Liver (tissue), 9 donors: Measurements from ENCODE around the gene MAPK7. TPM values are rescaled to one million over a fixed set of nuclear protein-coding genes. Genes with fewer than 3 reads are reported as not detected.

Experiments
- DNase-seq: peaks from one replicate; pipeline ENCODE4 v3.0.0-alpha.2; 2017; ENCODE audit warnings: low spot score
- H3K27ac ChIP-seq, 2 donors: one replicate each; pipeline ENCODE4 v1.7.0; 2013; ENCODE audit warnings: inconsistent platforms in 2 of 2, low read length in 2 of 2, control low read depth in 1 of 2, low read depth in 1 of 2, mild to moderate bottlenecking in 1 of 2
- H3K27me3 ChIP-seq, 4 donors: one replicate each; pipeline versions ENCODE4 v1.6.1 to v1.7.0; 2013; ENCODE audit warnings: low read length in 3 of 4, inconsistent platforms in 1 of 4, mild to moderate bottlenecking in 1 of 4, moderate library complexity in 1 of 4; ENCODE audit not compliant: control insufficient read depth in 4 of 4, insufficient read depth in 4 of 4
- H3K36me3 ChIP-seq, 4 donors: one replicate each; pipeline versions ENCODE4 v1.6.1 to v1.7.0; 2013; ENCODE audit warnings: low read length in 3 of 4, mild to moderate bottlenecking in 3 of 4, low read depth in 1 of 4, moderate library complexity in 1 of 4; ENCODE audit not compliant: control insufficient read depth in 4 of 4, insufficient read depth in 3 of 4
- H3K4me1 ChIP-seq, 4 donors: one replicate each; pipeline versions ENCODE4 v1.6.1 to v1.7.0; 2013; ENCODE audit warnings: low read length in 3 of 4, mild to moderate bottlenecking in 3 of 4, moderate library complexity in 1 of 4; ENCODE audit not compliant: control insufficient read depth in 4 of 4, insufficient read depth in 4 of 4
- H3K4me3 ChIP-seq, 3 donors: one replicate each; pipeline versions ENCODE4 v1.6.1 to v1.7.0; 2013; ENCODE audit warnings: low read length in 3 of 3, control low read depth in 1 of 3, low read depth in 1 of 3, mild to moderate bottlenecking in 1 of 3
- H3K9ac ChIP-seq, 2 donors: one replicate each; pipeline ENCODE4 v1.7.0; 2013; ENCODE audit warnings: low read length in 2 of 2, mild to moderate bottlenecking in 2 of 2, moderate library complexity in 2 of 2, control low read depth in 1 of 2, low read depth in 1 of 2
- H3K9me3 ChIP-seq, 4 donors: one replicate each; pipeline versions ENCODE4 v1.6.1 to v1.7.0; 2013; ENCODE audit warnings: low read length in 3 of 4; ENCODE audit not compliant: control insufficient read depth in 4 of 4
- ATF3 ChIP-seq: IDR thresholded peaks from 2 replicates; pipeline ENCODE4 v1.6.1; 2016; ENCODE audit warnings: antibody characterized with exemption
- CTCF ChIP-seq: fragments of 150-350 bp; IDR thresholded peaks from 2 replicates; pipeline ENCODE4 v1.5.1; 2017; ENCODE audit warnings: improper control_type of control experiment, low read depth, low read length; ENCODE audit not compliant: missing input control
- EGR1 ChIP-seq, 2 donors: IDR thresholded peaks; 2 replicates each; pipeline ENCODE4 v1.6.1; 2016 to 2018; ENCODE audit warnings: antibody characterized with exemption in 2 of 2, low read depth in 2 of 2
- FOXA1 ChIP-seq: IDR thresholded peaks from 2 replicates; pipeline ENCODE4 v1.6.1; 2016; ENCODE audit warnings: antibody characterized with exemption
- FOXA2 ChIP-seq: IDR thresholded peaks from 2 replicates; pipeline ENCODE4 v1.6.1; 2016; ENCODE audit warnings: antibody characterized with exemption
- GABPA ChIP-seq, 2 donors: IDR thresholded peaks in 1 of 2; conservative IDR thresholded peaks in 1 of 2; 2 replicates each; pipeline ENCODE4 v1.6.1; 2016; ENCODE audit warnings: antibody characterized with exemption in 2 of 2, mild to moderate bottlenecking in 1 of 2, moderate library complexity in 1 of 2
- HNF4A ChIP-seq, 2 donors: conservative IDR thresholded peaks; 2 replicates each; pipeline ENCODE4 v1.6.1; 2016; ENCODE audit warnings: antibody characterized with exemption in 2 of 2, mild to moderate bottlenecking in 2 of 2
- HNF4G ChIP-seq: IDR thresholded peaks from 2 replicates; pipeline ENCODE4 v1.6.1; 2016; ENCODE audit warnings: antibody characterized with exemption
- JUND ChIP-seq, 2 donors: IDR thresholded peaks; 2 replicates each; pipeline ENCODE4 v1.6.1; 2016; ENCODE audit warnings: antibody characterized with exemption in 2 of 2
- MAX ChIP-seq: IDR thresholded peaks from 2 replicates; pipeline ENCODE4 v1.6.1; 2016; ENCODE audit warnings: antibody characterized with exemption
- NR2F2 ChIP-seq: IDR thresholded peaks from 2 replicates; pipeline ENCODE4 v1.6.1; 2016; ENCODE audit warnings: antibody characterized with exemption
- RAD21 ChIP-seq, 2 donors: IDR thresholded peaks; 2 replicates each; pipeline ENCODE4 v1.6.1; 2016; ENCODE audit warnings: antibody characterized with exemption in 2 of 2, mild to moderate bottlenecking in 2 of 2
- REST ChIP-seq: IDR thresholded peaks from 2 replicates; pipeline ENCODE4 v1.6.1; 2016; ENCODE audit warnings: antibody characterized with exemption, mild to moderate bottlenecking
- RXRA ChIP-seq, 2 donors: IDR thresholded peaks; 2 replicates each; pipeline ENCODE4 v1.6.1; 2017 to 2018; ENCODE audit warnings: antibody characterized with exemption in 2 of 2, mild to moderate bottlenecking in 1 of 2
- TAF1 ChIP-seq: conservative IDR thresholded peaks from 2 replicates; pipeline ENCODE4 v1.6.1; 2016; ENCODE audit warnings: antibody characterized with exemption, mild to moderate bottlenecking
- ZBTB33 ChIP-seq: IDR thresholded peaks from 2 replicates; pipeline ENCODE4 v1.6.1; 2016; ENCODE audit warnings: antibody characterized with exemption
- WGBS: extraction: QIAGEN DNeasy Blood & Tissue Kit; methylation state at CpG from one replicate; pipeline ENCODE4 v1.1.7; 2013; 5-methylcytosine and 5-hydroxymethylcytosine counted together
- polyA plus RNA-seq, 2 donors: library from polyadenylated mRNA; stranded (reverse) in 1 of 2; unstranded in 1 of 2; fragments of 200-250 nt in 1 of 2; fragments of >200 nt in 1 of 2; fragmentation: Nextera tagmentation in 1 of 2; extraction: Ambion mirVana in 1 of 2; gene quantifications; one replicate each; pipeline versions ENCODE4 v1.2.1 to v1.2.3, GENCODE V29; 2013 to 2015
- total RNA-seq, 2 donors: library from RNA; depleted of rRNA; stranded (reverse); fragments of >200 nt; gene quantifications; one replicate each; pipeline ENCODE4 v1.2.3, GENCODE V29; 2014
- donor health status: healthy.
- donor health status: healthy.
- donor health status: healthy.
- donor health status: healthy.
- donor health status: healthy.

Gene MAPK7
- total and polyA plus RNA-seq, 4 donors: 3.4 to 8.8 (median 5.2) TPM

GRCh38 chr17:19380481-19381301 lies 2.4 kb downstream of the MAPK7 start:
- DNase-seq: no peak
- no peak for TF ChIP-seq FOXA2
- no peak for TF ChIP-seq ZBTB33
- WGBS: 94% methylated on average over 29 of the region's 29 CpGs
- H3K27me3 ChIP-seq: no peaks in the 10 kb centered on the region
- no peaks in the 10 kb centered on the region for H3K9me3 ChIP-seq
- no peak overlapping the region for H3K27ac ChIP-seq
- H3K4me1 ChIP-seq: peaks cover 6 to 23% (median 14%) of the 10 kb centered on the region in 4 donors
- no peak overlapping the region for H3K4me3 ChIP-seq
- no peak overlapping the region for H3K9ac ChIP-seq
- peaks cover 6 to 22% (median 10%) of the 10 kb centered on the region in 4 donors for H3K36me3 ChIP-seq

- no peak for TF ChIP-seq FOXA1
- no peak for TF ChIP-seq RAD21 (IDR thresholded peaks at IDR 0.05)
- TF ChIP-seq HNF4G: no peak
- no peak for TF ChIP-seq CTCF
- no peak for TF ChIP-seq TAF1
- no peak for TF ChIP-seq HNF4A (conservative IDR thresholded peaks at IDR 0.05)
- no peak for TF ChIP-seq GABPA (IDR thresholded peaks at IDR 0.05 in 1 of 2, conservative IDR thresholded peaks at IDR 0.05 in 1 of 2)
- no peak for TF ChIP-seq MAX
- Histone ChIP-seq H3K27me3 (no peaks in the 10 kb centered on the region), H3K4me1 (peaks cover 6 to 23% (median 14%) of the 10 kb centered on the region in 4 donors), H3K9me3 (no peaks in the 10 kb centered on the region), H3K27ac (no peak overlapping the region), H3K36me3 (peaks cover 6 to 22% (median 10%) of the 10 kb centered on the region in 4 donors), H3K9ac (no peak overlapping the region), H3K4me3 (no peak overlapping the region)
- 97% methylated on average over 7 of the region's 7 CpGs for WGBS
- no peak for DNase-seq
Observed at GRCh38 chr17:19381361-19381740, 3.1 kb downstream of the MAPK7 start.

- 97% methylated on average over 31 of the region's 31 CpGs for WGBS
- Histone ChIP-seq H3K4me3 (no peak overlapping the region), H3K4me1 (peaks cover 5 to 21% (median 12%) of the 10 kb centered on the region in 4 donors), H3K27ac (no peak overlapping the region), H3K27me3 (no peaks in the 10 kb centered on the region), H3K36me3 (peaks cover 6 to 22% (median 10%) of the 10 kb centered on the region in 4 donors), H3K9ac (no peak overlapping the region), H3K9me3 (no peaks in the 10 kb centered on the region)
- DNase-seq: no peak
- TF ChIP-seq JUND (IDR thresholded peaks at IDR 0.05) (no peak), FOXA1 (no peak), RXRA (IDR thresholded peaks at IDR 0.05) (no peak), EGR1 (IDR thresholded peaks at IDR 0.05; ENCODE audit: low read depth in 2 of 2) (no peak), HNF4A (conservative IDR thresholded peaks at IDR 0.05) (no peak), ZBTB33 (no peak), REST (no peak), NR2F2 (no peak), ATF3 (no peak)
Observed at GRCh38 chr17:19381741-19382444, 3.6 kb downstream of the MAPK7 start.
